ENCODE measurements around the gene NOC4L.
"Not testable (repeated sequence)": the region's sequence is repeated elsewhere in the genome, so short reads cannot be mapped to it uniquely, and the experiment has no call there.

Gene NOC4L

GRCh38 chr12:132124766-132125425, 19.4 kb upstream of the NOC4L start:
- no peak for DNase-seq

- no peak for DNase-seq
Measured at GRCh38 chr12:132125736-132126135, 18.5 kb upstream of the NOC4L start.

- no peak for DNase-seq
Measured at GRCh38 chr12:132127041-132127440, 17.2 kb upstream of the NOC4L start.

- peak; percentile 67 to 81 for DNase-seq
Measured at GRCh38 chr12:132129007-132129406, 15.2 kb upstream of the NOC4L start.

GRCh38 chr12:132130690-132131089, 13.6 kb upstream of the NOC4L start:
- DNase-seq = no peak

- DNase-seq = no peak
Measured at GRCh38 chr12:132131229-132131628, 13.0 kb upstream of the NOC4L start.

GRCh38 chr12:132131952-132132351, 12.3 kb upstream of the NOC4L start:
- DNase-seq = no peak

- no peak for DNase-seq
Measured at GRCh38 chr12:132132609-132133430, 11.4 kb upstream of the NOC4L start.

- DNase-seq = peak in 1 of 2 experiments; percentile 59
Measured at GRCh38 chr12:132133952-132134652, 10.2 kb upstream of the NOC4L start.

GRCh38 chr12:132134653-132135183, 9.5 kb upstream of the NOC4L start:
- DNase-seq = not testable (repeated sequence)

GRCh38 chr12:132136226-132136625, 8.0 kb upstream of the NOC4L start:
- not testable (repeated sequence) for DNase-seq

GRCh38 chr12:132137483-132138125, 6.7 kb upstream of the NOC4L start:
- DNase-seq = peak in 1 of 2 experiments; percentile 22

- DNase-seq = no peak
Measured at GRCh38 chr12:132138941-132139871, 5.1 kb upstream of the NOC4L start.

- no peak for DNase-seq
Measured at GRCh38 chr12:132139912-132140311, 4.3 kb upstream of the NOC4L start.

- no peak for DNase-seq
Measured at GRCh38 chr12:132140501-132140900, 3.8 kb upstream of the NOC4L start.

GRCh38 chr12:132140918-132141841, 3.1 kb upstream of the NOC4L start:
- DNase-seq = no peak

- DNase-seq = no peak
Measured at GRCh38 chr12:132141976-132142678, 2.1 kb upstream of the NOC4L start.

GRCh38 chr12:132142679-132143335, 1.4 kb upstream of the NOC4L start:
- no peak for DNase-seq

GRCh38 chr12:132143336-132144071, 753 bp upstream of the NOC4L start:
- DNase-seq = no peak
